Activated T-helper 1 cell treated with anti-CD3 and anti-CD28 coated beads, Interleukin-2, amount 50 U/mL, for 16 hours (primary cell): Measurements from ENCODE around the gene MYO7A.

Source experiments
- DNase-seq, 2 donors: peaks; one replicate each; pipeline ENCODE4 v3.0.0-alpha.2; 2020; ENCODE audit warnings: low read depth in 1 of 2, low spot score in 1 of 2

The MYO7A gene

DNA sequence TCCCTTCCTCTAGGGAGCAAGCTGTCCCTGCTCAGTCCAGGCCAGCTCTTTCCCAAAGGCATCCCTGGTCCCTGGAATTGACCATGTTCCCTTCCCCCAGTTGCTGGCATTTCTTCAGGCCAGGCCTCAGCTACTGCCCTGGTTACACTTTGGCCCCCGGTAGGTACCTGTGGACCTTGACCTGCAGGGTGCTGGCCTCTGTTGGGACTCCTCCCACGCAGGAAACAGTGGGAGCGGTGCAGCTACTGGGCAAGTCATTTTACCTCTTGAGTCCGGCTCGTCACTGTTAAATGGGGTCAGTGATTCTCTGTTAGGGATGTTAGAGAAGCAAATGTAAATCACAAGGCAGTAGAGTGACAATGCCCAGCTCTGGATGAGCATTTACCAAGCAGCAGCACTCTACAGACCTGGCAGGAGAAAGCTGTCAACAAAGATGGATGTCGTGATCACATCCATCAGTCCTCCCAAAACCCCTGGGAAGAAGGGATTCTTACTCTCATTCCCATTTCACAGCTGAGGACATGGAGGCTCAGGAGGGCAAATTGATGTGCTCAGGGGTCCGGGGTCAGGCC is 16.9 kb downstream of the MYO7A start:
- DNase-seq, result no peak

DNA sequence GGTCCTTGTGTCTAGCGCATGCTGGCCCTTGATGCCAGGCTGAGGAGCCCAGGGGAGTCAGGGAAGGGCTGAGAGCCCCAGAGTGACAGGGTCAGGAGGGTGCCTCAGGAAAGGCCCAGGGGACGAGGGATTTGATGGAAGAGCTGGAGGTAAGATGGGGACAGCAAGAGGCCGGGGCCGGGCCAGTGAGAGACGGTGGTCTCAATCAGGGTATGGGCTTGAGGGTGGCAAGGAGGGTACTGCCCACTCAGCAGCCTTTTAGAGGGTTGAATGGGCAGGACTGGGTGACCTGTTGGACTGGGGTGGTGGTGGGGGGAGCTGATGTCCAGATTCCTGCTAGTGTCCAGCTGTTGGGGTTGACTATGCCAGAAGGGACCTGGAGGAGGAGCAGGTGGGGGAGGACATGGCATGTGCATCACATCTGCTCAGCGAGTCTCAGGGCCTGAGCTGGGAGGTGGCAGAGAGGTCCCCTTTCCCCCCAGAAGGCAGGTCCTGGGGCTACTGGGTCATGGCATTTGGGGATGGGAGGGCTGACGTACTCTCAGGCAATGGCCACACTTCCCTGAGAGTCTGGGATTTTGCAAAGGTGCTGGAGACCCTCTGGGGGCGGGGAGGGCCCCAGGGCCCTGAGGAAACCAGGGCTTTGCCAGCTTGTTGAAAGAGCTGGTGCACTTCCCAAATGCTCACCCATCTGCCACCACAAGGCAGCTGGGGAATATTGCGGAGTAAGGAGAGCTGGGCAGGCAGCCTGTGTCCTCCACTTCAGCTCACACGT is 18.4 kb downstream of the MYO7A start:
- no peak for DNase-seq

- no peak for DNase-seq
Measured at GRCh38 chr11:77147036-77147315, 18.9 kb downstream of the MYO7A start.

- no peak for DNase-seq
Measured at GRCh38 chr11:77147668-77148321, 19.7 kb downstream of the MYO7A start.

GRCh38 chr11:77148963-77149715 is 21.1 kb downstream of the MYO7A start:
- DNase-seq, result no peak

- DNase-seq, result no peak
Measured at GRCh38 chr11:77149716-77150392, 21.8 kb downstream of the MYO7A start.

- DNase-seq, result no peak
Measured at GRCh38 chr11:77150836-77151235, 22.8 kb downstream of the MYO7A start.

GRCh38 chr11:77151804-77152509 is 23.9 kb downstream of the MYO7A start:
- no peak for DNase-seq

- DNase-seq, result no peak
Measured at GRCh38 chr11:77152846-77153245, 24.8 kb downstream of the MYO7A start.

DNA sequence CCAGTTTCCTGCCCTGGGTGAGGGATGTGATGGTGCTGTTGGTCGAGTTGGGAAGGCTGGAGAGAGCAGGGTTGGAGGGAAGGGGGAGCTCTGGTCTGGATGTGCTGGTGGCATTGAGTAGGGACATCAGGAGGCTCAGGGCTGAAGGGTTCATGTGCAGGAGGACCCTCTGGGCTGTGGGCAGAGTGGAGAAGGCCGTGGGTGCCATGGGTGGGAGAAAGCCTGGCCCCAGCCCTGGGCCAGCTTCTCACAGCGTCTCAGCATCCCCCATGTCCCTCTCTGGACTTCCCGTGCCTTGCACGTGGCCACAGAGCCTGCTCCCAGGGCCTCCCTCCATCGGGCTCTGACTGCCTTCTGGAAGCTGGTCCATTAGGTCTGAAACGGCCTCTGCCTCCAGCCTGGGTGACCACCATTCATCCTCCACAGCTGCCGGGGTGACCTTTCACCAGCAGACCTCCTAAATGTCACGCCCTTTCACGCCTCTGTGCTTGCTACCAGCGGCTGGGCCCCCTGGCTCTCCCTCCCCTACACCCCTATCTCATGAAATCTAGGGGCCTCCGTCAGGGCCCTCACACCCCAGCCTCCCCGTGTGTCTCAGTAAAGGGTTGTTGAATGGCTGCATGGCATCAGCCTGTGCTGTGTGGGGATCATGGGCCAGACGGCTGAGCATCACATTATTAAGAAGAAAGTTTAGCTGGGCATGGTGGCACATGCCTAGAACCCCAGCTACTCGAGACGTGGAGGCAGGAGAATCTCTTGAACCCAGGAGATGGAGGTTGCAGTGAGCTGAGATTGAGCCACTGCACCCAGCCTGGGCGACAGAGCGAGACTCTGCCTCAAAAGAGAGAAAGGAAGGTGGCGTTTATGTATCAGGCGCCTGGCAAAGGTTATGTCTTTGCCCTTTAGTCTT is 25.5 kb downstream of the MYO7A start:
- DNase-seq, result no peak

GRCh38 chr11:77154381-77155081 is 26.5 kb downstream of the MYO7A start:
- no peak for DNase-seq

GRCh38 chr11:77155082-77155475 is 27.0 kb downstream of the MYO7A start:
- DNase-seq, result no peak

- no peak for DNase-seq
Measured at GRCh38 chr11:77155556-77156130, 27.6 kb downstream of the MYO7A start.

DNA sequence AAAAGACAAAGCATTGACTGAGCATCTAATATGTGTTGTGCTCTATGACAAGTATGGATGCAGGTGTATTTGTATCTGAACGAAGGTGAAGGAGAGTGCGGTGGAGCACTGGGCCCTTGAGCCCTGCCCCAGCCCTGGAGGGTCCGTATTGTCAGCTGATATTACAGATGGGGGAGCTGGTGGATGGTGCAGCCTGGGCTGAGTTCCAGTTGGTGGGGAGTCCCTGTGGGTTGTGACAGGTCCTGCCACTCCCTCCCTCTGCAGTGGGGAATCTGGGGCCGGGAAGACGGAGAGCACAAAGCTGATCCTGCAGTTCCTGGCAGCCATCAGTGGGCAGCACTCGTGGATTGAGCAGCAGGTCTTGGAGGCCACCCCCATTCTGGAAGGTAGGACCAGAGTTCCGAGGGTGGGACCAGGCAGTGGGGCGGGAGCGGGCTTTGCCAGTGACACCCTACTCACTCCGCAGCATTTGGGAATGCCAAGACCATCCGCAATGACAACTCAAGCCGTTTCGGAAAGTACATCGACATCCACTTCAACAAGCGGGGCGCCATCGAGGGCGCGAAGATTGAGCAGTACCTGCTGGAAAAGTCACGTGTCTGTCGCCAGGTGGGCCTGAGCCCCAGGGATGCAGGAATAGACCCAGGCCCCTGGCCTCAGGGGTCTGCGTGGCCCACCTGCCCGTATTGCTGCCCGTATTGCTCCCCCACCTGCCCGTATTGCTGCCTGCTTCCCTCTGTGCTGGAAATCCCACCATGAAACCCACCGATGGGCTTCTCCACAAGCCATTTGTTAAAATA is 28.6 kb downstream of the MYO7A start:
- DNase-seq, result no peak

- no peak for DNase-seq
Measured at GRCh38 chr11:77158041-77158695, 30.1 kb downstream of the MYO7A start.

GRCh38 chr11:77159219-77159936 is 31.3 kb downstream of the MYO7A start:
- DNase-seq, result no peak
